Measurements from ENCODE around the gene JCAD.

Gene JCAD

GRCh38 chr10:30073767-30074060 is 14.3 kb upstream of the JCAD start:
- no peak for DNase-seq

- no peak for DNase-seq
These were observed 13.8 kb upstream of the JCAD start for GRCh38 chr10:30073045-30073766.

GRCh38 chr10:30072068-30072467 is 12.7 kb upstream of the JCAD start:
- no peak for DNase-seq

GRCh38 chr10:30070001-30070685 is 10.8 kb upstream of the JCAD start:
- DNase-seq, result no peak

GRCh38 chr10:30068492-30069223 is 9.3 kb upstream of the JCAD start:
- DNase-seq, result no peak

- no peak for DNase-seq
These were observed 3.7 kb upstream of the JCAD start for GRCh38 chr10:30063099-30063498.

GRCh38 chr10:30062582-30062981 is 3.2 kb upstream of the JCAD start:
- no peak for DNase-seq

GRCh38 chr10:30062090-30062489 is 2.7 kb upstream of the JCAD start:
- no peak for DNase-seq

GRCh38 chr10:30058570-30059132 is 735 bp downstream of the JCAD start:
- no peak for DNase-seq

- no peak for DNase-seq
These were observed 1.4 kb downstream of the JCAD start for GRCh38 chr10:30057894-30058556.

GRCh38 chr10:30057421-30057841 is 2.0 kb downstream of the JCAD start:
- no peak for DNase-seq

GRCh38 chr10:30056767-30057355 is 2.5 kb downstream of the JCAD start:
- DNase-seq, result no peak

GRCh38 chr10:30056281-30056680 is 3.1 kb downstream of the JCAD start:
- DNase-seq, result no peak

GRCh38 chr10:30055226-30055662 is 4.1 kb downstream of the JCAD start:
- no peak for DNase-seq

GRCh38 chr10:30052062-30052461 is 7.3 kb downstream of the JCAD start:
- no peak for DNase-seq

GRCh38 chr10:30051220-30051619 is 8.2 kb downstream of the JCAD start:
- no peak for DNase-seq

GRCh38 chr10:30050411-30050810 is 9.0 kb downstream of the JCAD start:
- DNase-seq, result no peak

- DNase-seq, result no peak
These were observed 10.4 kb downstream of the JCAD start for GRCh38 chr10:30048768-30049517.

GRCh38 chr10:30047924-30048531 is 11.4 kb downstream of the JCAD start:
- DNase-seq, result no peak

- no peak for DNase-seq
These were observed 12.0 kb downstream of the JCAD start for GRCh38 chr10:30047430-30047829.

- DNase-seq, result no peak
These were observed 12.9 kb downstream of the JCAD start for GRCh38 chr10:30046476-30046875.

- DNase-seq, result no peak
These were observed 13.4 kb downstream of the JCAD start for GRCh38 chr10:30045961-30046360.
